Measurements from ENCODE around the gene SPEF2. TPM values are rescaled to one million over a fixed set of nuclear protein-coding genes. Genes with fewer than 3 reads are reported as not detected.
A peak's percentile ranks its signal among the peaks of the same experiment; 100 is the strongest.

Gene SPEF2
- total RNA-seq, 1 donor from 2014 or later, result 4.6 TPM

GRCh38 chr5:35626108-35626507 lies 8.4 kb downstream of the SPEF2 start:
- H3K4me3 Mint-ChIP-seq, result no peak overlapping the region
- intact Hi-C loops (cut with micrococcal nuclease), result no loop called here
- no peak for DNase-seq (ENCODE audit: low spot score)
- H3K9me3 Mint-ChIP-seq, result peaks cover 6% of the 10 kb centered on the region
- peaks cover 17% of the 10 kb centered on the region for H3K4me1 Mint-ChIP-seq (ENCODE audit: low read depth)
- H3K27me3 Mint-ChIP-seq (ENCODE audit: insufficient read depth), result no peaks in the 10 kb centered on the region
- peaks cover 9% of the 10 kb centered on the region for H3K36me3 Mint-ChIP-seq (ENCODE audit: low read depth)
- H3K27ac Mint-ChIP-seq, result no peak overlapping the region

- Mint-ChIP-seq H3K36me3 (ENCODE audit: low read depth) (peaks cover 12% of the 10 kb centered on the region), H3K4me1 (ENCODE audit: low read depth) (peaks cover 17% of the 10 kb centered on the region), H3K27ac (no peak overlapping the region), H3K4me3 (no peak overlapping the region), H3K9me3 (peaks cover 7% of the 10 kb centered on the region), H3K27me3 (ENCODE audit: insufficient read depth) (no peaks in the 10 kb centered on the region)
- DNase-seq (ENCODE audit: low spot score), result no peak
- intact Hi-C loops (cut with micrococcal nuclease), result no loop called here
Measured at GRCh38 chr5:35626553-35626952, 8.9 kb downstream of the SPEF2 start.

- Mint-ChIP-seq H3K27ac (no peak overlapping the region), H3K9me3 (peaks cover 27% of the 10 kb centered on the region), H3K36me3 (ENCODE audit: low read depth) (peaks cover 34% of the 10 kb centered on the region), H3K4me1 (ENCODE audit: low read depth) (no peaks in the 10 kb centered on the region), H3K27me3 (ENCODE audit: insufficient read depth) (no peaks in the 10 kb centered on the region), H3K4me3 (no peak overlapping the region)
- intact Hi-C loops (cut with micrococcal nuclease), result no loop called here
- no peak for DNase-seq (ENCODE audit: low spot score)
Measured at GRCh38 chr5:35634326-35634725, 16.7 kb downstream of the SPEF2 start.

- no peak overlapping the region for H3K27ac Mint-ChIP-seq
- peaks cover 7% of the 10 kb centered on the region for H3K9me3 Mint-ChIP-seq
- no peaks in the 10 kb centered on the region for H3K4me1 Mint-ChIP-seq (ENCODE audit: low read depth)
- peaks cover 17% of the 10 kb centered on the region for H3K36me3 Mint-ChIP-seq (ENCODE audit: low read depth)
- H3K4me3 Mint-ChIP-seq, result no peak overlapping the region
- no peak for DNase-seq (ENCODE audit: low spot score)
- H3K27me3 Mint-ChIP-seq (ENCODE audit: insufficient read depth), result no peaks in the 10 kb centered on the region
- intact Hi-C loops (cut with micrococcal nuclease), result no loop called here
Measured at GRCh38 chr5:35640623-35641022, 23.0 kb downstream of the SPEF2 start.

GRCh38 chr5:35644543-35644942 lies 26.9 kb downstream of the SPEF2 start:
- Mint-ChIP-seq H3K4me1 (ENCODE audit: low read depth) (no peaks in the 10 kb centered on the region), H3K27me3 (ENCODE audit: insufficient read depth) (no peaks in the 10 kb centered on the region), H3K4me3 (no peak overlapping the region), H3K27ac (no peak overlapping the region), H3K9me3 (no peaks in the 10 kb centered on the region), H3K36me3 (ENCODE audit: low read depth) (peaks cover 10% of the 10 kb centered on the region)
- no peak for DNase-seq (ENCODE audit: low spot score)
- intact Hi-C loops (cut with micrococcal nuclease), result no loop called here

GRCh38 chr5:35647128-35647527 lies 29.5 kb downstream of the SPEF2 start:
- Mint-ChIP-seq H3K27me3 (ENCODE audit: insufficient read depth) (no peaks in the 10 kb centered on the region), H3K4me1 (ENCODE audit: low read depth) (no peaks in the 10 kb centered on the region), H3K9me3 (no peaks in the 10 kb centered on the region), H3K36me3 (ENCODE audit: low read depth) (peaks cover 10% of the 10 kb centered on the region), H3K27ac (peak overlapping the region; percentile 0), H3K4me3 (no peak overlapping the region)
- intact Hi-C loops (cut with micrococcal nuclease), result no loop called here
- no peak for DNase-seq (ENCODE audit: low spot score)

GRCh38 chr5:35647712-35648111 lies 30.0 kb downstream of the SPEF2 start:
- intact Hi-C loops (cut with micrococcal nuclease), result no loop called here
- no peaks in the 10 kb centered on the region for H3K9me3 Mint-ChIP-seq

GRCh38 chr5:35651002-35651756 lies 33.5 kb downstream of the SPEF2 start:
- intact Hi-C loops (cut with micrococcal nuclease), result loop anchor here (1.0 to 5.0 kb wide), 7 partner anchors 20 to 564 kb away; partner anchors contain the start of gene SPEF2
- H3K4me1 Mint-ChIP-seq (ENCODE audit: low read depth), result peaks cover 5% of the 10 kb centered on the region
- H3K36me3 Mint-ChIP-seq (ENCODE audit: low read depth), result no peaks in the 10 kb centered on the region
- H3K27ac Mint-ChIP-seq, result no peak overlapping the region
- H3K9me3 Mint-ChIP-seq, result no peaks in the 10 kb centered on the region
- H3K27me3 Mint-ChIP-seq (ENCODE audit: insufficient read depth), result no peaks in the 10 kb centered on the region
- peak; percentile 50 for DNase-seq (ENCODE audit: low spot score)
- no peak overlapping the region for H3K4me3 Mint-ChIP-seq

More at GRCh38 chr5:35647712-35648111, 30.0 kb downstream of the SPEF2 start:
- Mint-ChIP-seq H3K27ac (no peak overlapping the region), H3K27me3 (ENCODE audit: insufficient read depth) (no peaks in the 10 kb centered on the region), H3K4me1 (ENCODE audit: low read depth) (no peaks in the 10 kb centered on the region), H3K36me3 (ENCODE audit: low read depth) (peaks cover 10% of the 10 kb centered on the region), H3K4me3 (no peak overlapping the region)
- DNase-seq (ENCODE audit: low spot score), result no peak

- Mint-ChIP-seq H3K9me3 (no peaks in the 10 kb centered on the region), H3K4me3 (no peak overlapping the region), H3K27ac (no peak overlapping the region), H3K36me3 (ENCODE audit: low read depth) (peaks cover 3% of the 10 kb centered on the region), H3K27me3 (ENCODE audit: insufficient read depth) (no peaks in the 10 kb centered on the region), H3K4me1 (ENCODE audit: low read depth) (peaks cover 11% of the 10 kb centered on the region)
- no peak for DNase-seq (ENCODE audit: low spot score)
- intact Hi-C loops (cut with micrococcal nuclease), result no loop called here
Measured at GRCh38 chr5:35656721-35657120, 39.1 kb downstream of the SPEF2 start.

GRCh38 chr5:35657877-35658276 lies 40.2 kb downstream of the SPEF2 start:
- intact Hi-C loops (cut with micrococcal nuclease), result no loop called here
- no peak for DNase-seq (ENCODE audit: low spot score)
- no peaks in the 10 kb centered on the region for H3K27me3 Mint-ChIP-seq (ENCODE audit: insufficient read depth)
- no peak overlapping the region for H3K4me3 Mint-ChIP-seq
- peaks cover 10% of the 10 kb centered on the region for H3K9me3 Mint-ChIP-seq
- H3K36me3 Mint-ChIP-seq (ENCODE audit: low read depth), result peaks cover 9% of the 10 kb centered on the region
- H3K4me1 Mint-ChIP-seq (ENCODE audit: low read depth), result peaks cover 11% of the 10 kb centered on the region
- no peak overlapping the region for H3K27ac Mint-ChIP-seq

GRCh38 chr5:35659556-35659955 lies 41.9 kb downstream of the SPEF2 start:
- H3K9me3 Mint-ChIP-seq, result peaks cover 21% of the 10 kb centered on the region

GRCh38 chr5:35660451-35660850 lies 42.8 kb downstream of the SPEF2 start:
- H3K36me3 Mint-ChIP-seq (ENCODE audit: low read depth), result peaks cover 20% of the 10 kb centered on the region
- no peak overlapping the region for H3K27ac Mint-ChIP-seq
- H3K4me1 Mint-ChIP-seq (ENCODE audit: low read depth), result peaks cover 22% of the 10 kb centered on the region
- no peak overlapping the region for H3K4me3 Mint-ChIP-seq
- no peaks in the 10 kb centered on the region for H3K27me3 Mint-ChIP-seq (ENCODE audit: insufficient read depth)
- no peak for DNase-seq (ENCODE audit: low spot score)
- H3K9me3 Mint-ChIP-seq, result peaks cover 21% of the 10 kb centered on the region
- intact Hi-C loops (cut with micrococcal nuclease), result no loop called here

More at GRCh38 chr5:35659556-35659955, 41.9 kb downstream of the SPEF2 start:
- intact Hi-C loops (cut with micrococcal nuclease), result no loop called here
- peaks cover 13% of the 10 kb centered on the region for H3K4me1 Mint-ChIP-seq (ENCODE audit: low read depth)
- no peaks in the 10 kb centered on the region for H3K27me3 Mint-ChIP-seq (ENCODE audit: insufficient read depth)
- no peak overlapping the region for H3K27ac Mint-ChIP-seq
- no peak for DNase-seq (ENCODE audit: low spot score)
- H3K36me3 Mint-ChIP-seq (ENCODE audit: low read depth), result peaks cover 20% of the 10 kb centered on the region
- no peak overlapping the region for H3K4me3 Mint-ChIP-seq

- Mint-ChIP-seq H3K4me1 (ENCODE audit: low read depth) (peaks cover 38% of the 10 kb centered on the region), H3K27ac (no peak overlapping the region), H3K27me3 (ENCODE audit: insufficient read depth) (no peaks in the 10 kb centered on the region), H3K9me3 (peaks cover 26% of the 10 kb centered on the region), H3K36me3 (ENCODE audit: low read depth) (peaks cover 26% of the 10 kb centered on the region), H3K4me3 (no peak overlapping the region)
- intact Hi-C loops (cut with micrococcal nuclease), result no loop called here
- no peak for DNase-seq (ENCODE audit: low spot score)
Measured at GRCh38 chr5:35664584-35664983, 46.9 kb downstream of the SPEF2 start.

Data from activated T-helper 1 cell treated with anti-CD3 and anti-CD28 coated beads, Interleukin-12 subunit alpha, Interleukin-12 subunit beta, Interleukin-2, Interleukin-4 antibody, amounts not matched to agents 30 ng/mL and 10 ng/mL and 1 ng/mL, durations not matched to agents 14 hours and 24 hours and 36 hours (primary cell).